ENCODE measurements around the gene HIVEP3. TPM values are rescaled to one million over a fixed set of nuclear protein-coding genes. Genes with fewer than 3 reads are reported as not detected.

The HIVEP3 gene
- total RNA-seq, 1 donor from 2014 or later = 11.6 TPM

DNA sequence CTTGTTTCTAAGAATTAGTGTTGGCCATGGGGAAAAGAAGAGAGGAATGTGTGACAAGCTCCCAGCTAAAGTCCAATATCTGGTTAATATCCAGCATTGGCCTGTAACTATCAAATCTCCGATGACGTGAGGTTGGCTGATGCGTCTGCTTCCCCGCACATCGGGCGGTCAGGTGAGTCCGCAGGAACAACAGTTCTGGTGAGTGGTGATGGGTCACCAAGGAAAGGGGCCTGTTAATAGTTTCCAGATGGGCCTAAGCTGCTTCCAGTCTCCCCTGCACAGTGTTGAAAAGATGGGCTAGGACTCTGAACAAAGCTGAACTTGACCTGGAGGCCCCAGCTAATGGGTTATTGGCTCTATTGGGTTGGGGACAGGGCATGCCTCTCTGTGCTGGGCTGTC, 241.1 kb downstream of the HIVEP3 start:
- Histone ChIP-seq H3K27me3 (ENCODE audit: low read depth) (no peaks in the 10 kb centered on the region), H3K27ac (no peak overlapping the region), H3K9me3 (no peaks in the 10 kb centered on the region), H3K36me3 (no peaks in the 10 kb centered on the region), H3K4me1 (peaks cover 20% of the 10 kb centered on the region), H3K4me3 (no peak overlapping the region)
- ATAC-seq (no peak), DNase-seq (no peak)
- TF ChIP-seq, protein P1, sequence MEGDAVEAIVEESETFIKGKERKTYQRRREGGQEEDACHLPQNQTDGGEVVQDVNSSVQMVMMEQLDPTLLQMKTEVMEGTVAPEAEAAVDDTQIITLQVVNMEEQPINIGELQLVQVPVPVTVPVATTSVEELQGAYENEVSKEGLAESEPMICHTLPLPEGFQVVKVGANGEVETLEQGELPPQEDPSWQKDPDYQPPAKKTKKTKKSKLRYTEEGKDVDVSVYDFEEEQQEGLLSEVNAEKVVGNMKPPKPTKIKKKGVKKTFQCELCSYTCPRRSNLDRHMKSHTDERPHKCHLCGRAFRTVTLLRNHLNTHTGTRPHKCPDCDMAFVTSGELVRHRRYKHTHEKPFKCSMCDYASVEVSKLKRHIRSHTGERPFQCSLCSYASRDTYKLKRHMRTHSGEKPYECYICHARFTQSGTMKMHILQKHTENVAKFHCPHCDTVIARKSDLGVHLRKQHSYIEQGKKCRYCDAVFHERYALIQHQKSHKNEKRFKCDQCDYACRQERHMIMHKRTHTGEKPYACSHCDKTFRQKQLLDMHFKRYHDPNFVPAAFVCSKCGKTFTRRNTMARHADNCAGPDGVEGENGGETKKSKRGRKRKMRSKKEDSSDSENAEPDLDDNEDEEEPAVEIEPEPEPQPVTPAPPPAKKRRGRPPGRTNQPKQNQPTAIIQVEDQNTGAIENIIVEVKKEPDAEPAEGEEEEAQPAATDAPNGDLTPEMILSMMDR (IDR thresholded peaks at IDR 0.05) = no peak
- intact Hi-C loops (cut with DNase I) = no loop called here

DNA sequence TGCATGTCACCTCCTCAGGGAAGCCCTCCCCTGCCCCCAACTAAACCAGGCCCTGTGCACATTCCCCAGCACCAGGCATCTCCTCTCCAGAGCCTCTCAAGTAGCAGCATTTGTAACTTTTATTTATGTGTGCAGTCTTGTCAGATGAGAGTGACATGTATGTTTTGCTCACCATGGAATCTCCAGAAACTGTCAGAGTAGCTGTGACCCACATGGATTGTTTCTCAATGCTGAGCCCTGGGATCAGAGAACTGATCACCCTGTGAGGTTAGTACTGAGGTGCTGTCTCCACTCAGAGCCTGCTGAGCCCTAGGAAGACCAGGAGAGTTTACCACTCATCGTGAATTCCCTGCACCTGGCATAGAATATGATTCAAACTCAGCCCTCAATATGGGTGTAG, 243.3 kb downstream of the HIVEP3 start:
- Histone ChIP-seq H3K4me3 (no peak overlapping the region), H3K27me3 (ENCODE audit: low read depth) (no peaks in the 10 kb centered on the region), H3K9me3 (no peaks in the 10 kb centered on the region), H3K36me3 (no peaks in the 10 kb centered on the region), H3K4me1 (peaks cover 20% of the 10 kb centered on the region), H3K27ac (no peak overlapping the region)
- intact Hi-C loops (cut with DNase I) = no loop called here
- ATAC-seq = no peak
- TF ChIP-seq, protein P1 (IDR thresholded peaks at IDR 0.05) = no peak
- DNase-seq = no peak

DNA sequence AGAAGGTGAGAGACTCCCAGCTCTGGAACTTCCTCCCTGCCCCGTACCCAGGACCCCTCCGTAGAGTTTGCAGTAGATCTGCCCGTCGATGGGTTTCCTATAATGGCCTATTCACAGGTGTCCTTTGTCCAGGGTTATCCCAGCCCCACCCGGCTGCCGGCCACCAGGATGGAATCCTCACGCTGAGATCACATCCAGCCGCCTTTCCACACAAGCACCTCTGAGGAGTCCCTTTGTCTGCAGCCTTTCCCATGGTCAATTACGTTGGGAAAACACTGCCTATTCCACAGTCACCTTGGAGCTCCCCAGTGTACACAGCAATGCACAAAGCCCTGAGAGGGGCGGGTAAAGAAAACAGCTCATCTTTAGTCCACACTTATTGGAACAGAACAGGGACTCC, 244.2 kb downstream of the HIVEP3 start:
- no peak for ATAC-seq
- no peak overlapping the region for H3K27ac ChIP-seq
- peaks cover 20% of the 10 kb centered on the region for H3K4me1 ChIP-seq
- DNase-seq = no peak
- H3K36me3 ChIP-seq = no peaks in the 10 kb centered on the region
- intact Hi-C loops (cut with DNase I) = no loop called here
- TF ChIP-seq, protein P1 (IDR thresholded peaks at IDR 0.05) = no peak
- H3K9me3 ChIP-seq = no peaks in the 10 kb centered on the region
- no peaks in the 10 kb centered on the region for H3K27me3 ChIP-seq (ENCODE audit: low read depth)
- no peak overlapping the region for H3K4me3 ChIP-seq

DNA sequence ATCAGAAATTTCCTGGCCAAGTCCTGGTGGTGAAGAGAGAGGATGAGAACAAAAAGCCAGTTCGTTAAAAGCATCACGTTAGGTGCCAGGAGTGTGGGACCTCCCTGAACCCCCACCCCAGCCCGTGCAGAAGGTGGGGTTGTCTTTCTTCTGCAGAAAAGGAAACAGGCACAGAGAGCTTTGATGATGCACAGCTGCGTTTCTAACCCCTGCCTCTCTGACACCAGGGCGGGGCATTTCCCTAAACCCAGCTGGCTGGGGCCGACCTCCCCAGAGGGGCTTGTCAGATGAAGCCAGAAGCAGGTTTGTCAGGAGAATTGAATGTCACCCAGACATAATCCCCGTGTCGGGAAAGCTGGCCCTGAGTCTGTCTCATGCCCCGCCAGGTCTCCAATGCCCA, 244.9 kb downstream of the HIVEP3 start:
- Histone ChIP-seq H3K27ac (no peak overlapping the region), H3K36me3 (no peaks in the 10 kb centered on the region), H3K27me3 (ENCODE audit: low read depth) (no peaks in the 10 kb centered on the region), H3K9me3 (no peaks in the 10 kb centered on the region), H3K4me1 (peaks cover 20% of the 10 kb centered on the region), H3K4me3 (no peak overlapping the region)
- no peak for ATAC-seq
- DNase-seq = no peak
- intact Hi-C loops (cut with DNase I) = no loop called here
- TF ChIP-seq, protein P1 (IDR thresholded peaks at IDR 0.05) = no peak

DNA sequence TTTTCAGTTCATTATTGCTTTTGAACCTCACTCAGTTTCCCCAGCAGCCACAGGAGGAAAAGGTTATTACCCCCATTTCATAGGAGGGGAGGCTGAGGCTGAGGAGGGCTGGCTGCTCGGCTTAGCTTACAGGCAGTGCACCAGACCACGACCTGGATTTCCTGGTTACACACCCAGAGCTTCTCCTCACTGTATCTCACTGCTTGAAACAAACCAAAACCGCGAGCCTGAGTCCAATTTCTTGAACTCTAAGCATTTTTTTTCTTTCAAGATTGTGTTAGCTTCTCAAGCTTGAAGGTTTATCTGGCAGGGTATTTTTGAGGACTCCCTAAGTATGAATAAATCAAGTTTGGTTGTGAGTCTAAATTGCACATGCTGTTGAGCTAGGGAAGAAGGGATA, 245.3 kb downstream of the HIVEP3 start:
- DNase-seq = no peak
- H3K27me3 ChIP-seq (ENCODE audit: low read depth) = no peaks in the 10 kb centered on the region

More for the DNA sequence above, 245.3 kb downstream of the HIVEP3 start:
- Histone ChIP-seq H3K4me1 (peaks cover 18% of the 10 kb centered on the region), H3K36me3 (no peaks in the 10 kb centered on the region), H3K4me3 (no peak overlapping the region), H3K9me3 (no peaks in the 10 kb centered on the region), H3K27ac (no peak overlapping the region)
- intact Hi-C loops (cut with DNase I) = no loop called here
- ATAC-seq = no peak
- TF ChIP-seq, protein P1 (IDR thresholded peaks at IDR 0.05) = no peak
